Erythroblast (primary cell): ENCODE measurements around the gene KCNMA1.

Experiments
- GATA1 ChIP-seq: IDR thresholded peaks from 2 replicates; pipeline ENCODE4 v1.6.1; 2011; ENCODE audit warnings: low read depth, mild to moderate bottlenecking, control low read depth, low read length, moderate library complexity
- POLR2A ChIP-seq: IDR thresholded peaks from 2 replicates; pipeline ENCODE4 v1.6.1; 2011; ENCODE audit warnings: mild to moderate bottlenecking, low read length

DNA sequence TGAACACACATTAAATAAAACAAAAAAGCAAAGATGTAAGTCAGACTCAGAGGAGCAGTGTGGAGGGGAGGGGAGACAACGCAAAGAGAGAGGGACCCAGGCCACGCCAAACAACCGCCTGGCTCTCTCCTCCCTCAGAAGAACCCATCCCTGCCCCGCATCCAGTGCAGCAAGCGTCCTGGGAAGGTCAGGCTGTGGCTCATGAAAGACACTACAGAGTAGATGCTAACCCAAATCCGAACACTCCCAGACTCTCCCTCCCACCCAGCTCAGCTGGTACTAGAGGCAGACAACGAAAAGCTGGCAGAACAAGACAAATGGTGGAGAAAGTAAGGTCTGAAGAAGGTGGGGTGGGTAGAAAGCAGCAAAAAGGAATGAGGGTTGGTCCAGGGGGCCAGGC lies 39.0 kb downstream of the KCNMA1 start:
- TF ChIP-seq GATA1 (no peak), POLR2A (no peak)
